HL-60/S4 treated with phorbol 12-myristate 13-acetate at 8.2 ng/mL for 4 days and 3 days (cell line): ENCODE data around the gene C9orf43.
"Not testable (repeated sequence)": the region's sequence is repeated elsewhere in the genome, so short reads cannot be mapped to it uniquely, and the experiment has no call there.

Source experiments
- in situ Hi-C: fragments of 300-500 bp; cut with MboI; formaldehyde crosslinking; loops from 2 replicates; pipeline ENCODE4 v1.15.0; 2022; ENCODE audit warnings: low sequenced_read_pairs

Gene C9orf43, protein sequence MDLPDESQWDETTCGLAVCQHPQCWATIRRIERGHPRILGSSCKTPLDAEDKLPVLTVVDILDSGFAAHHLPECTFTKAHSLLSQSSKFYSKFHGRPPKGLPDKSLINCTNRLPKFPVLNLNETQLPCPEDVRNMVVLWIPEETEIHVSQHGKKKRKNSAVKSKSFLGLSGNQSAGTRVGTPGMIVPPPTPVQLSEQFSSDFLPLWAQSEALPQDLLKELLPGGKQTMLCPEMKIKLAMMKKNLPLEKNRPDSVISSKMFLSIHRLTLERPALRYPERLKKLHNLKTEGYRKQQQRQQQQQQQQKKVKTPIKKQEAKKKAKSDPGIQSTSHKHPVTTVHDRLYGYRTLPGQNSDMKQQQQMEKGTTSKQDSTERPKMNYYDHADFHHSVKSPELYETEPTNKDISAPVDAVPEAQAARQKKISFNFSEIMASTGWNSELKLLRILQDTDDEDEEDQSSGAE

DNA sequence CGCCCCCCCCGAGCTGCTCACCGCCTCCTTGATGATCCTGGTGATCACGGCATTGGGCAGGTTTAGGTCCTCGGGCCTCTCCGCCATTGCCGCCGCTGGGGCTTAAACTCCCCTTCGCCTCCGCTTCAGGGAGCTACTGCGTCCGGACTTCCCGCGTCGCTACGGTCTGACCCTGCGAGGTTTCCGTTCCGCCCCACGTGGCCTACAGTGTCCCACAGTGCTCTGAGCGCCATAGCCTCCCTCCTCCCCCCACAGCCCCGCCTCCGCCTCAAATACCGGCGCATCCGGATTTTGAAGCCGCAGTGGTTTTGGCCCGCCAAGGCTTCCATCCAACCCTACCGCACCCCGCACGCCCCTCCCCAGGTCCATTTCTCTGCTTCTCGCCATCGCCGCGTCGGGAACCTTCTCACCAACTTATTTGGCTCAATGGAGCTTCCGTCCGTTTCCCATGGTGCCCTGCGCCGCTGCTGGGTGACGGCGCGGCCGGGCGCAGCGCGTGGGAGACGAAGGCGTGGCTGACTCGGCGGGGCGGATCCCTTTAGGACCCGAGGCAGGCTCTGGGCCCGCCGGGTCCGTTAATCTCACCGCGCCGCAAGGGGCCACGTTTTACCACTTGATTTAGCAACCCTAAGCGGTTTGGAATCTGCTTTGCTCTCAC, at the start of gene C9orf43, which contains the start of gene POLE3:
C9orf43 (plus strand) TSS at position 541 of the 658 bp plus-strand sequence. CDS start 2,747 bp downstream, outside the sequence.
POLE3 (minus strand) TSS at position 469 of the 658 bp plus-strand sequence; CDS start at position 87, 382 bp downstream.
- in situ Hi-C loops, result no loop called here

DNA sequence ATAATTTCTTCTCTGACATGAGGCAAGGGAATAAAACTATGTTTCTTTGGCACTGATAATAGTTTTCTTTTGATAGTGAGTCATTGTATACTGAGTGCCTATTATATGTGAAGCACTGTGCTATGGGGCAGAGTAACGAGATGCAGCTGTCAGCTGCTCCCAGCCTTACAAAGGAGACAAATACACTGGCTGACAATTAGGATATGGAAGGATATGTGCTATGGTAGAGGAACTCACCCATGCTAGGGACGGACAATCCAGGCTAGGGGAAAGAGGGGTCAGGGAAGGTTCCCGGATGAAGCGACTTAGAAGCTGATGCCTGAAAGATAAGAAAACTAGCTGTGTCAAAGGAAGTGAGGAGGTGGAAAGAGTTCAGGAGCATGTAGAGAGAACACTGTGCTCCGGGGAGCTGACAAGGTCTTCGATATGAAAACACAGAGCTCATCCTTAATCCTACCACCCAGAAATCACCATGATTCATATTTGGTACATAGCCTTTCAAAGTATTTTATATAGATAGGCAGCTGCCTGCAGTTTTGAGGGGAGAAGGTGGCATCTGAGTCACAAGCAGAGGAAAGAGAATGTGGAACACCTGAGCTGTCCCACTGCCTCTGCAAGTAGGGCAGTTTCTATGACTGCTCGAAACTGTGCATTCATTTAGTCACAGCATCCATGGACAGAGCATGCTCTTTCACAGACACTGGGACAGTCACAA, 49.1 kb upstream of the C9orf43 start:
- in situ Hi-C loops, result no loop called here

DNA sequence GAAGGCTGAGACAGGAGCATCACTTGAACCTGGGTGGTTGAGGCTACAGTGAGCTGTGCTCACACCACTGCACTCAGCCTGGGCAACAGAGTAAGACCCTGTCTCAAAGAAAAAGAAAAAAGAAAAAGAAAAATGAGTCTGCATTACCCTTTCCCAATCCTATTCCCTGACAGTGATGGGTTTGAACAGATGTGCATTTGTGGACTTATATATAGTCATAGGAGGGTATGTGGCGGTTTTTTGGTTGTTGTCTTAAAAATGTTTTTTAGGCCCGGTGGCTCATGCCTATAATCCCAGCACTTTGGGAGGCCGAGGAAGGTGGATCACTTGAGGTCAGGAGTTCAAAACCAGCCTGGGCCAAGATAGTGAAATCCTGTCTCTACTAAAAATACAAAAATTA, 47.2 kb upstream of the C9orf43 start:
- in situ Hi-C loops, result no loop called here

DNA sequence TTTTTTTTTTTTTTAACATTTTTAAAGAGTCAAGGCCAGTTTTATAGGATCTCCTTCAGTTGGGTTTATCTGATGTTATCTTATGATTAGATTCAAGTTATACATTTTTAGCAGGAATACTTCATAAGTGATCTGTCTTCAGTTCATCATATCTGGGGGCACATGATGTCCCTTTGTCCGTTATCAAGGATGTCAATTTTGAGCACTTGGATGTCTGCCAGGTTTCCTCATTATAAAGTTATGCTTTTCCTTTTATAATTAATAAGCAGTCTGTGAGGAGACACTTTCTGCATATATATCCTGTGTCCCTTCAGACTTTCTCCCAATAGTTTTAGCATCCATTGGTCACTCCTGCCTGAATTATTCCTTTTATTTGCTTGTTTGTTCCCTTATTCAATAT, 45.6 kb upstream of the C9orf43 start:
- in situ Hi-C loops, result no loop called here

DNA sequence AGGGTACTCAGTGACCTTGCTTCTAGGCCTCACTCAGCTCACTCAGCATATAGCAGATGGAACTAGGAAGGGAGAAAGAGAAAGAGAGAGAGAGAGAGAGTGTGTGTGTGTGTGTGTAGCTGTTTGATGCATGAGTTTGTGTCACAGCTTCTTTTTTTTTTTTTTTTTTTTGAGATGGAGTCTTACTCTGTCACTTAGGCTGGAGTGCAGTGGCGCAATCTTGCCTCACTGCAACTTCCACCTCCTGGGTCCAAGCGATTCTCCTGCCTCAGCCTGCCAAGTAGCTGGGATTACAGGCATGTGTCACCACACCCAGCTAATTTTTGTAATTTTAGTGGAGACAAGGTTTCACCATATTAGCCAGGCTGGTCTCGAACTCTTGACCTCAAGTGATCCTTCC, 44.9 kb upstream of the C9orf43 start:
- in situ Hi-C loops, result not testable (repeated sequence)

DNA sequence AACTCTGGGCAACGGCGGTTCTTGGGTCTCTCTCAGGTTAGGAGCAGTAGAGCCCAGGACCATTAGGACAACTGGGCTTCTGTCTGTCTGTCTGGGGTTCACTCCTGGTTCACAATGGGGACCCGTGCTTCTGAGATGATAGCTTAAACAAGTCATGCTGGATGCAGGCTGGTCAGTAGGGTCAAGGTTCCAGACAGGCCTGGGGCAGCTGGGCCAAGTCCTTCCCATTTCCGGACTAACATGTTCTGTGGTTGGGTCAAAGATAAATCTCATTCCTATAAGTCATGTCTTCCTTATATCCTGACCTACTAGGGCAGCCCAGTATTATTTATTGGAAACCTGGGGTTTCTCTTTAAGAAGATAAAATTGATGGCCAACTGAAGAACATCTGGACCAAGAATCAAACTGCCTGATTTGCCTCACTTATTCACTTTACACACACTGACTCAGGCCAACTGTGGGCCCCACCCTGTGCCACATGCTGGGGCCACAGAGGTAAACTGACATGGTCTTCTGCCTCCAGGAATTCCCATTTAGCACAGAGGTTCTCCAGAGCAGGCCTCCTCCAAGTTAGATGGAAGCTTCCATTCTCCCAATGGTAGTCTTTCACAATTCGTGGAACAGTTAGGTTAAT, 42.1 kb upstream of the C9orf43 start:
- in situ Hi-C loops, result no loop called here

DNA sequence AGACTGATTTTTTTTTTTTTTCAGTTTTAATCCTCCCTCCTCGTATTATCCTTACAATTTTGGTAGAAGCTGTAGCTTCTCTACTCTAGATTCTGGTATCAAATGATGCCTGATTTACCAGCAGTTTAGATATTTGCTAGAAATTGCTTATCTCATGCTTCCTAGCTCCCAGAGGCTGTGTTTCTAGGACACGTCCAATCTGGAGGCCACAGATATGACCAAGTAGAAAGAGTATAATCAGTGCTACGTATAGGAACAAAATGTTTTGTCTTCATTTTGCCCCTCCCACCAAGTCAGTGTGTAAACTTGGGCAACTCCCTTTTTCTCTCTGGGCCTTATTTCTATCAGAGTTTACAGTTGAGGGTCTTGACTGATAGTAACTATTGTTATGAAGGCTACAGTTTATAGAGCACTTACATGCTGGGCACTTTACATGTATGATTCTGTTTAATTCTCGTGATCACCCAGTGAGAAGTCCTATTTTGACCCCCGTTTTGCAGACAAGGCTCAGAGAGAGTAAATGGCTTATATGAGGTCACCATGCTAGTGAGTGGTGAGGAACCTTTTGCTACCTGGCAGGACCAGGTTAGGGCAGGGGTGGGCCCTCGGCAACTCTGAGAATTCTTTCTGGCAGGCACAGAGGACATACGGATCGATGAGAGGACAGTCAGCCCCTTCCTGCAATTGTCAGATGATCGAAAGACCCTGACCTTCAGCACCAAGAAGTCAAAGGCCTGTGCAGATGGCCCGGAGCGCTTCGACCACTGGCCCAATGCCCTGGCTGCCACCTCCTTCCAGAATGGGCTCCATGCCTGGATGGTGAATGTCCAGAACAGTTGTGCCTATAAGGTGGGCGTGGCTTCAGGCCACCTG, 41.3 kb upstream of the C9orf43 start:
- in situ Hi-C loops, result no loop called here

DNA sequence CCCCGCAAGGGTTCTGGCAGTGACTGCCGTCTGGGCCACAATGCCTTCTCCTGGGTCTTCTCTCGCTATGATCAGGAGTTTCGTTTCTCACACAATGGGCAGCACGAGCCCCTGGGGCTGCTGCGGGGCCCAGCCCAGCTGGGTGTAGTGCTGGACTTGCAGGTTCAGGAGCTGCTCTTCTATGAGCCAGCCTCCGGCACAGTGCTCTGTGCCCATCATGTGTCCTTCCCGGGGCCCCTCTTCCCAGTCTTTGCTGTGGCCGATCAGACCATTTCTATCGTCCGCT, 40.7 kb upstream of the C9orf43 start:
- in situ Hi-C loops, result no loop called here

DNA sequence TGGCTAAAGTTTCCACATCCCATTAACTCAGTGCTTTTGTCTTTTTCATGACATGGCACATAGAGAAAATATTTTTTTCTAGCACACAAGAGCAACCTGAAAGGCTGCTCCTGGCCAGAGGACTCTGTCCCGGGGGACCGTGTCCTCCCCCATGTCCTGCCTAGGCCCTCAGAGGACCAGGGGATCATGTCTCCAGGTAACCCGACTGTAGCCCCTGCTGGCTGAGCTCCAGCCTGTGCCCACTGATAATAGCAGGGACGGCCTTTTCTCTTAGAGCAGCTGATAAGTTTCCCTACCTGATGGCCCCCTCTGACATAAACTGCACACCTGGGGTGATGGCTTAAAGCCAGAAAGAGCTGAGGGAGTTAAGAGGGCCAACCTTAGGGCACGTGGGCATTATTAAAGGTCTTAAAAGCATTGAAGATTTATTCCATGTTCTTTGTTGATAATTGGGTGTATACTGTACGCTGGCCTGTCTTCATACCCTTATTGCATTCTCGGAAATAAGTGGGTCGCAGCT, 39.7 kb upstream of the C9orf43 start:
- in situ Hi-C loops, result no loop called here

DNA sequence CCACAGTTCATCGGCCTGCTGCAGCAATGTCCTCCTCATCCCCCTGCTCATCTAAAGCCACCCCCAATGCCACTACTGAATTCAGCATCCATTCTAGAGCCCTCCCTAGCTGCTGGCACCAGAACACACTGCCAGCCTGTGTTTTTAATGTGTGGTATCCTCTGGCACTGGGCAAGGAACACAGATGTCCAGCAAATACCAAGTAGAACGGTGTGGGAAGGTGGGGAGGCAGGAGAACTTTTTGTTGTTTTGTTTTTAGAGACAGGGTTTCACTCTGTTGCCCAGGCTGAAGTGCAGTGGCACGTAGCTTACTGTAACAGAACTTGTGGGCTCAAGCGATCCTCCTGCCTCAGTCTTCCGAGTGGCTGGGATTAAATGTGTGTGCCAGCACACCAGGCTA, 38.5 kb upstream of the C9orf43 start:
- in situ Hi-C loops, result no loop called here

DNA sequence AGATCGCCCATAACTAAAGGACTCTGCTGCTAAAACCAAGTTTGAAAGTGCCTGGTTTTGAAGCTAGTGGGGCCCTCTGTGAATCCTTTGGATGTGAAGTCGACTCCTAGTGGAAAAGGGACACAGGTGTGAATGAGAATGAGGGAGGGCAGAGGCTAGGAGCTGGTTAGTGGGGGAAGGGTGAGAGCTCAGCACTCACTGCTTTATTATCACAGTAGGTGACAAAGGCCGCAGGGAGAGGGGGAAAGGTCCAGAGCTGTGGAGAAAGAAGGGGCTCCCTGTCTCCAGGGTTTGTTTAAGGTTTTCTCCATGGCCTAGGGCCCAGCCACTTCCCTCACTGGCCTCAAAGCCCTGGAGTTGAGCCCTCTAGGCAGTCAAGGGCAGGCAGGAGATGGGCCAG, 37.3 kb upstream of the C9orf43 start:
- in situ Hi-C loops, result no loop called here

DNA sequence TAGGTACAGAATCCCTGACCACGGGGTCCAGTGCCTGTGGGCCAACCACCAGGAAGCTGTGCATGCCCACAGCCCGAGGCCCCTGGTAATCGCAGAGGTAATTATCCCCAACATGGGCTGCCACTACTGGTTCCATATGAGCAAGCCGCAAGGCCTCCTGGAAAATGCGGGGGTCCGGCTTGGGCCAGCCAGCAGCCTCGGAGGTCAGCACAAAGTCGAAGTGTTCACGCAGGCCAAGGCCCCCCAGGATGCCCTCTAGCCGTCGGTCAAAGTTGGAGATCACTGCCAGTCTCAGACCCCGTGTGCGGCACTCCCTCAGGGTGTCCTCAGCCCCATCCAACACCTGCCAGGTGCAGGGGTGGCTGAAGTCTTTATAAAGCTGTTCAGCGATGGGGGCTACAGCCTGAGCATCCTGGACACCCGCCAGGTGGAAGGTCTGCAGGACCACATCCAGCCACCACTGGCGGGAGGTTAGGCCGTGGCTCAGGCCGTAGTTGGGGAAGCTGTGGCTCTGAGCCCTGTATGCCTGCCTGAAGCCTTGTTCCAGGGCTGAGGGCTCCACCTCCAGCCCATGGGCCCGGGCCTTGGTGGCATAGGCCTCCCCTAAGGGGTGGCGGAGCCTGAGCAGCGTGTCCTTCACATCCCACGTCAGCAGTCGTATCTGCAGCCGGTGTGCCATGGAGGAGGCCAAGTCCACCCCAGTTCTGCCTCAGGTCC, 36.7 kb upstream of the C9orf43 start:
- in situ Hi-C loops, result no loop called here

DNA sequence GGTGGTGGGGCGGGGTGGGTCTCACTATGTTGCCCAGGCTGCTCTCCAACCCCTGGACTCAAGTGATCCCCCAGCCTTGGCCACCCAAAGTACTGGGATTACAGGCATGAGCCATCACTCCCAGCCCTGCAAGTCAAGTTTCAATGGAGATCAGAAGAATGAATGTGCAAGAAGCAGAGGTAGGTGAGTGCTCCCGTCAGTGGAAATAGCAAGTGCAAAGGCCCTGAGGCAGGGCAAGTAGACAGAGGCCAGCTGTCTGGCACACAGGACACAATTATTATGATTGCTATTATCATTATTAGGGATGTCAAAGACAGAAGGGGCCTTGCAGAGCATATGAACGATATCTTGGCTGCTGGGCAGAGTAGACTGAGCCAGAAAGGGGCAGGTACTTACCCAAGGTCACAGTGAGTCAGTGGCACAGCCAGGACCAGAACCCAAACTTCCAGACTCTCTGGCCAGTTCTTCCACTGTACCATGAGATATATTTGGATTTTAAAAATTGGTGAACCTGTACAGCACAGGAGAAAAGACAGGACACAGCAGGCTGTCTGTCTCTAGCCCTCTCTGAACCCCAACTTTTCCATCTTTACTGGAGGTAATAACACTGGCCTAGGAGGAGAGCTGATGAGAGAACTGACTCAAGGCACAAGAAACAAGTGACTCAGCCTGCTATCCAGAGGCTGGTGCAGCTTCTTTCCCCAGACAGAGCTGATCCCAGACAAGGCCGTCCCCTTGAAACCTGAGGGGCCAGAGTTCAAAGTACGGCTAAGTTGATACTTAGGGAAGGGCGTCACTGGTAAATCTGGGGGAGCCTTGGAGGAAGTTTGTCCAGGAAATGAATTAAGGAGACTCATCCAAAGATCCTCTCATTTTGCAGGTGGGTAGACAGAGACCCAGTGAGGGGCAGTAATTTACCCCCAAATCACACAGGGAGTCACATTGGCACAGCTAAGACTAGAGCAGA, 35.2 kb upstream of the C9orf43 start:
- in situ Hi-C loops, result no loop called here

DNA sequence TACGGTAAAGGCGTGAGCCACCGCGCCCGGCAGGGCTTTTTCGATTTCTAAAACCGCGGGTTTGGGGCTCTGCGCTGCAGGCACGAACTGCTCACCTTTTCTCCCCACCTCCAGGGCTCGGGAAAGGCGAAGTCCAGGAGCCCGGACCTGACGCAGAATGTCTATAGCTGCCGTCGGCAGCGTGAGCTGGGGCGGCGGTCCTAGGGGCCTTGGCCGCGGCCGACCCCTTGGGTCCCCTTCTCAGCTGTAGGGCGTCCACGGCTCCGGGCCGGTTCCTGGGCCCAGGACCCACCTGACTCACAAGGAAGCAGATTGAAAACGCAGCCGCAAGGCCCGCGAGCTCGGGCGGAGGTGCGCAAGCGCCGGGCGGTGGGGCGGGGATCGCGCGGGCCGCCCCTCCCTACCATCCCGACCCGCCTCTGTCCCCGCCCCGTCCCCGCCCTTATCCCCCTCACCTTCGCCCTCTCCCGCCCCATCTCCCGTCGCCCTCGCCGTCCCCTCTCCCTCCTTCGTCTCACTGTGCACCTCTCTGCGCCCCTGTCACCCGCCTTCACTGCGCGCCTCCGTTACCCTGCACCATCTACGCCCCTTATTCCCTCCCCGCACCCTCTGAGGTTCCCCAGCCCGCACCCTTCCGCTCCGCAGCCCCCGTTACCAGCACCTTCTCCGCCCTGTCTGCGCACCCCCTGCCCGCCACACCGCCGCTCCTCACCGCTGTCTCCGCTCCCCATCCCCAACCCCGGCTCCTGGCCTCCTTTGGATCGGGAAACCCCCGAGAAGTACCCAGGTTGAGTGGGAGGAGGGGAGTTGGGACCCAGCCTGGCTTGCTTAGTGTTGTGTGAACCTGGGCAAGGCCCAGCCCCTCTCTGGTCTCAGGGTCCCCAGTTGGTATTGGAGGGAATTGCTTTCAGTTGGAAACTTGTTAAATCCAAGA, 33.6 kb upstream of the C9orf43 start, which contains the start of gene HDHD3:
HDHD3 (minus strand) TSS at position 353 of the 934 bp plus-strand sequence. CDS start 2,632 bp downstream, outside the sequence.
- in situ Hi-C loops, result no loop called here

DNA sequence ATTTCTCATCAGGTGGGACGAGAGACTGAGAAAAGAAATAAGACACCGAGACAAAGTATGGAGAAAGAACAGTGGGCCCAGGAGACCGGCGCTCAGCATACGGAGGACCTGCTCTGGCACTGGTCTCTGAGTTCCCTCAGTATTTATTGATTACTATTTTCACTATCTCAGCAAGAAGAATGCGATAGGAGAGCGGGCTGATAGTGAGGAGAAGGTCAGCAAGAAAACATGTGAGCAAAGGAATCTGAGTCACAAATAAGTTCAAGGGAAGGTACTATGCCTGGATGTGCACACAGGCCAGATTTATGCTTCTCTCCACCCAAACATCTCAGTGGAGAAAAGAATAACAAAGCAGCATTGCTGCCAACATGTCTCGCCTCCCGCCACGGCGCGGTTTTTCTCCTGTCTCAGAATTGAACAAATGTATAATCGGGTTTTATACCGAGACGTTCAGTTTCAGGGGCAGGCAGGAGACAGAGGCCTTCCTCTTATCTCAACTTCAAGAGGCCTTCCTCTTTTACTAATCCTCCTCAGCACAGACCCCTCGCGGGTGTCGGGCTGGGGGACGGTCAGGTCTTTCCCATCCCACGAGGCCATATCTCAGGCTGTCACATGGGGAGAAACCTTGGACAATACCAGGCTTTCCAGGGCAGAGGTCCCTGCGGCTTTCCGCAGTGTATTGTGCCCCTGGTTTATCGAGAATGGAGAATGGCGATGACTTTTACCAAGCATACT, 31.3 kb upstream of the C9orf43 start:
- in situ Hi-C loops, result not testable (repeated sequence)

DNA sequence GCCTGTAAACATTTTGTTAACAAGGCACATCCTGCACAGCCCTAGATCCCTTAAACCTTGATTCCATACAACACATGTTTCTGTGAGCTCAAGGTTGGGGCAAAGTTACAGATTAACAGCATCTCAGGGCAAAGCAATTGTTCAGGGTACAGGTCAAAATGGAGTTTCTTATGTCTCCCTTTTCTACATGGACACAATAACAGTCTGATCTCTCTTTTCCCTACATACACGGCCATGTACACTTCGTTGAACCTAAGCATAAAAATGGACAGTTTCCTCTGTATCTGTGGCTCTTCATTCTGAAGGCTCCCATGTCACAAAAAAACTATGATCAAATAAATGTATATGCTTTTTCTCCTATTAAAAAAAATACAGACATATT, 30.7 kb upstream of the C9orf43 start:
- in situ Hi-C loops, result not testable (repeated sequence)
